ENCODE data around the gene LRP1B.

Gene LRP1B

GRCh38 chr2:141062031-141062430 lies 1068.8 kb downstream of the LRP1B start:
- Histone ChIP-seq H4K20me1 (ENCODE audit: insufficient read depth, low read length) (no peaks in the 10 kb centered on the region), H3K4me2 (ENCODE audit: low read depth, low read length) (no peak overlapping the region), H3K27me3 (replicated peaks; ENCODE audit: insufficient read depth, low read length) (no peaks in the 10 kb centered on the region), H3K9me3 (replicated peaks; ENCODE audit: insufficient read depth, low read length) (no peaks in the 10 kb centered on the region), H3K9me2 (replicated peaks; ENCODE audit: insufficient read depth, low read length) (no peaks in the 10 kb centered on the region), H3K27ac (ENCODE audit: low read length) (no peak overlapping the region), H2AFZ (ENCODE audit: low read length) (no peak overlapping the region), H3K79me2 (ENCODE audit: low read length) (no peaks in the 10 kb centered on the region), H3K4me1 (ENCODE audit: low read length) (no peaks in the 10 kb centered on the region), H3F3A (ENCODE audit: insufficient read depth, low read length) (no peaks in the 10 kb centered on the region), H3K9ac (ENCODE audit: low read length) (no peak overlapping the region), H3K36me3 (replicated peaks; ENCODE audit: insufficient read depth, low read length) (no peaks in the 10 kb centered on the region), H3K4me3 (ENCODE audit: low read length) (no peak overlapping the region)
- TF ChIP-seq EZH2 (optimal IDR thresholded peaks at IDR 0.05; ENCODE audit: low read depth, low read length) (no peak), CTCF (IDR thresholded peaks at IDR 0.05; ENCODE audit: low read length) (no peak), EZH2phosphoT487 (IDR thresholded peaks at IDR 0.05; ENCODE audit: low read length) (no peak)
- DNase-seq: no peak

- no peaks in the 10 kb centered on the region for H3K27me3 ChIP-seq (replicated peaks; ENCODE audit: insufficient read depth, low read length)
These were observed 1072.3 kb downstream of the LRP1B start for GRCh38 chr2:141058556-141058955.

GRCh38 chr2:141055531-141055930 lies 1075.3 kb downstream of the LRP1B start:
- Histone ChIP-seq H2AFZ (ENCODE audit: low read length) (no peak overlapping the region), H3K9me3 (replicated peaks; ENCODE audit: insufficient read depth, low read length) (no peaks in the 10 kb centered on the region), H3K27me3 (replicated peaks; ENCODE audit: insufficient read depth, low read length) (no peaks in the 10 kb centered on the region), H3K4me3 (ENCODE audit: low read length) (no peak overlapping the region), H4K20me1 (ENCODE audit: insufficient read depth, low read length) (no peaks in the 10 kb centered on the region), H3K4me2 (ENCODE audit: low read depth, low read length) (no peak overlapping the region), H3K9me2 (replicated peaks; ENCODE audit: insufficient read depth, low read length) (no peaks in the 10 kb centered on the region), H3K4me1 (ENCODE audit: low read length) (no peaks in the 10 kb centered on the region), H3K27ac (ENCODE audit: low read length) (no peak overlapping the region), H3K79me2 (ENCODE audit: low read length) (no peaks in the 10 kb centered on the region), H3F3A (ENCODE audit: insufficient read depth, low read length) (no peaks in the 10 kb centered on the region), H3K36me3 (replicated peaks; ENCODE audit: insufficient read depth, low read length) (no peaks in the 10 kb centered on the region), H3K9ac (ENCODE audit: low read length) (no peak overlapping the region)
- TF ChIP-seq EZH2 (optimal IDR thresholded peaks at IDR 0.05; ENCODE audit: low read depth, low read length) (no peak), EZH2phosphoT487 (IDR thresholded peaks at IDR 0.05; ENCODE audit: low read length) (no peak), CTCF (IDR thresholded peaks at IDR 0.05; ENCODE audit: low read length) (no peak)
- no peak for DNase-seq

More at GRCh38 chr2:141058556-141058955, 1072.3 kb downstream of the LRP1B start:
- TF ChIP-seq EZH2 (optimal IDR thresholded peaks at IDR 0.05; ENCODE audit: low read depth, low read length) (no peak), CTCF (IDR thresholded peaks at IDR 0.05; ENCODE audit: low read length) (no peak), EZH2phosphoT487 (IDR thresholded peaks at IDR 0.05; ENCODE audit: low read length) (no peak)
- Histone ChIP-seq H3K36me3 (replicated peaks; ENCODE audit: insufficient read depth, low read length) (no peaks in the 10 kb centered on the region), H3K27ac (ENCODE audit: low read length) (no peak overlapping the region), H3K4me2 (ENCODE audit: low read depth, low read length) (no peak overlapping the region), H4K20me1 (ENCODE audit: insufficient read depth, low read length) (no peaks in the 10 kb centered on the region), H3K9me3 (replicated peaks; ENCODE audit: insufficient read depth, low read length) (no peaks in the 10 kb centered on the region), H3K4me1 (ENCODE audit: low read length) (no peaks in the 10 kb centered on the region), H3K79me2 (ENCODE audit: low read length) (no peaks in the 10 kb centered on the region), H3F3A (ENCODE audit: insufficient read depth, low read length) (no peaks in the 10 kb centered on the region), H3K9me2 (replicated peaks; ENCODE audit: insufficient read depth, low read length) (no peaks in the 10 kb centered on the region), H3K9ac (ENCODE audit: low read length) (no peak overlapping the region), H2AFZ (ENCODE audit: low read length) (no peak overlapping the region), H3K4me3 (ENCODE audit: low read length) (no peak overlapping the region)
- no peak for DNase-seq
